GM23338 (cell line): Measurements from ENCODE around the gene SPIN3. TPM values are rescaled to one million over a fixed set of nuclear protein-coding genes. Genes with fewer than 3 reads are reported as not detected.

Experiments
- ETS1 ChIP-seq: IDR thresholded peaks from 2 replicates; pipeline ENCODE4 v1.6.1; 2016; ENCODE audit warnings: antibody characterized with exemption
- polyA plus RNA-seq: library from polyadenylated mRNA; unstranded; fragments of >200 nt; fragmentation: Nextera tagmentation; extraction: Ambion mirVana; gene quantifications from 2 replicates; pipeline ENCODE4 v1.2.1, GENCODE V29; 2016
- total RNA-seq: library from RNA; depleted of rRNA; stranded (reverse); fragments of >200 nt; shearing (Covaris generic); gene quantifications from 2 replicates; pipeline ENCODE4 v1.2.3, GENCODE V29; 2014; rRNA removed

Gene SPIN3
- total and polyA plus RNA-seq, 2 experiments from 2014 or later: 14.9 to 18.2 TPM

- TF ChIP-seq ETS1: no peak
Observed at GRCh38 chrX:56943264-56943663, 52.1 kb downstream of the SPIN3 start (continued).

Other genes starting within 250 kb of the SPIN3 start
- 7.9 and 10.6 TPM in 2 replicates for gene SPIN2B, start 126.0 kb upstream of the SPIN3 start, total RNA-seq
- gene SPIN2B, start 126.0 kb upstream of the SPIN3 start, polyA plus RNA-seq: 9.6 and 12.6 TPM in 2 replicates
- gene SPIN2A, start 141.9 kb upstream of the SPIN3 start, total RNA-seq: 1.4 and 2.6 TPM in 2 replicates
- 3.5 and 5.2 TPM in 2 replicates for gene SPIN2A, start 141.9 kb upstream of the SPIN3 start, polyA plus RNA-seq